ENCODE results near the gene CPNE4. TPM values are rescaled to one million over a fixed set of nuclear protein-coding genes. Genes with fewer than 3 reads are reported as not detected.
A peak's percentile ranks its signal among the peaks of the same experiment; 100 is the strongest.

The CPNE4 gene
- total RNA-seq, 1 experiment from 2014 or later, result 0.41 TPM

DNA sequence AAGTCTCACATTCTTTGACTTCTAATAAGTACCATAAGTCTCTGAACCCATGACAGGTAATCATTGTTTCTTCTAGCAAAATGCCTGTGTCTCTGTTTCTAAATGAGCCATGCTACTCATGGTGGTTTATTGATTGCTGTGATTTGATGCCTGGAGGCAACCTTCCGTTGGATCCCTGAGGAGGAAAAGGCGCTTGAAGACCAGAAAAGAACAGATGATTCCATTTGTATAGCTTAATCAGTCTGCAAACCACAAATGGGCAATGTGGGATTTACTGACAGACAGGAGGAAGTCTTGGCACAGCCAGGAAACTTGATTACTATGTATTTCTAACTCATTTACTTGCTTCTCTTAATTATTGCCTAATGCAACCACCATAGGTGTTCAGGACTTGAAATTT lies 428.9 kb downstream of the CPNE4 start:
- Mint-ChIP-seq H3K36me3 (ENCODE audit: insufficient read depth, unreplicated experiment) (no peaks in the 10 kb centered on the region), H3K4me1 (ENCODE audit: low read depth, unreplicated experiment) (no peaks in the 10 kb centered on the region), H3K4me3 (ENCODE audit: unreplicated experiment) (no peak overlapping the region), H3K27me3 (ENCODE audit: insufficient read depth, unreplicated experiment) (peaks cover 17% of the 10 kb centered on the region), H3K9me3 (ENCODE audit: unreplicated experiment) (no peaks in the 10 kb centered on the region), H3K27ac (ENCODE audit: unreplicated experiment) (no peak overlapping the region)
- H3K27me3 ChIP-seq (replicated peaks; ENCODE audit: control insufficient read depth, insufficient read depth, low read length), result no peaks in the 10 kb centered on the region
- no peak for DNase-seq
- POLR2A ChIA-PET, result no interaction called here
- CTCF ChIA-PET, result no interaction called here
- TF ChIP-seq, protein P1, sequence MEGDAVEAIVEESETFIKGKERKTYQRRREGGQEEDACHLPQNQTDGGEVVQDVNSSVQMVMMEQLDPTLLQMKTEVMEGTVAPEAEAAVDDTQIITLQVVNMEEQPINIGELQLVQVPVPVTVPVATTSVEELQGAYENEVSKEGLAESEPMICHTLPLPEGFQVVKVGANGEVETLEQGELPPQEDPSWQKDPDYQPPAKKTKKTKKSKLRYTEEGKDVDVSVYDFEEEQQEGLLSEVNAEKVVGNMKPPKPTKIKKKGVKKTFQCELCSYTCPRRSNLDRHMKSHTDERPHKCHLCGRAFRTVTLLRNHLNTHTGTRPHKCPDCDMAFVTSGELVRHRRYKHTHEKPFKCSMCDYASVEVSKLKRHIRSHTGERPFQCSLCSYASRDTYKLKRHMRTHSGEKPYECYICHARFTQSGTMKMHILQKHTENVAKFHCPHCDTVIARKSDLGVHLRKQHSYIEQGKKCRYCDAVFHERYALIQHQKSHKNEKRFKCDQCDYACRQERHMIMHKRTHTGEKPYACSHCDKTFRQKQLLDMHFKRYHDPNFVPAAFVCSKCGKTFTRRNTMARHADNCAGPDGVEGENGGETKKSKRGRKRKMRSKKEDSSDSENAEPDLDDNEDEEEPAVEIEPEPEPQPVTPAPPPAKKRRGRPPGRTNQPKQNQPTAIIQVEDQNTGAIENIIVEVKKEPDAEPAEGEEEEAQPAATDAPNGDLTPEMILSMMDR (IDR thresholded peaks at IDR 0.05; ENCODE audit: insufficient read depth in 1 of 2, low read depth in 1 of 2, low read length in 1 of 2, severe bottlenecking in 1 of 2, unreplicated experiment in 1 of 2), result no peak
- no TSS peak for BruUV-seq (replicated peaks)
- no peak overlapping the region for H3K4me3 ChIP-seq (ENCODE audit: low read depth, low read length)
- H3K9me3 ChIP-seq, result no peaks in the 10 kb centered on the region
- no peaks in the 10 kb centered on the region for H3K36me3 ChIP-seq (ENCODE audit: control insufficient read depth, insufficient read depth, low read length)
- peaks cover 13% of the 10 kb centered on the region; the same call in 1 of the 2 replicates for H3K4me1 ChIP-seq
- intact Hi-C loops (cut with micrococcal nuclease; ENCODE audit: unreplicated experiment), result no loop called here

DNA sequence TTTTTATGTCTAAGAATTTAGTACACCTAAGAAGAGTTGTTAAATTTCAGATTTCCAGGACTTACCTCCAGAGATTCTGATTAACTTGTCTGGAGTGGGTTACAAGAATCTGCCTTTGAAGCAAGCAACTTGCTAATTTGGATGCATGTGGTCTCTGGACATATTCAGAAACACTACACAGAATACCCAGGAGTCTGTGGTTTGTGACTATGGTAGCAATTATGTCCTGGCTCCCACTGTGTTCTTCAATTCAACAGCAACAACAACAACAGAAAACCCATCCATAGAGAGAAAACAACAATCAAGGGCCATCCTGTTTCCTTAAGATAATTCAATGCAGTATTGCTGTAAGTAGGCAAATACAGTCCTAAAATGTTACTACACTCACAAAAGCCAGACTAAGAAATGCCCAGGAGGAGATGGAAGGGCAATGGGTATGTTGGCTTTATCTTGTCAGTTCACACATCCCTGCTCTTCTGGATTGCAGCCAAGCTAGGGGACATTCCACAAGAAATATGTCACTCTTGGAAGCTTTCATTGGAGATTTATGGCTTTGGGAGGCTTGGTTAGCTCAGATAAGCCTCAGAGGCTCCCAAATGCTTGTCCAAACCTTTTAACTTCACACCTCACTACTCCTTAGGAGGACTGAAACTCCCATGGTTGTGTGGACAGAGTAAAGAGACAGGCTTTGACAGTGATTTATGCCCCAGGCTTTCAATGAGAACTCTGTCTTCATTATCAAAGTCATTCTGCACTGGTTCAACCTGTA lies 432.6 kb downstream of the CPNE4 start:
- peaks cover 7% of the 10 kb centered on the region for H3K4me1 Mint-ChIP-seq (ENCODE audit: low read depth, unreplicated experiment)
- DNase-seq, result peak; percentile 16 to 32
- H3K36me3 Mint-ChIP-seq (ENCODE audit: insufficient read depth, unreplicated experiment), result no peaks in the 10 kb centered on the region
- H3K4me3 Mint-ChIP-seq (ENCODE audit: unreplicated experiment), result no peak overlapping the region
- H3K36me3 ChIP-seq (ENCODE audit: control insufficient read depth, insufficient read depth, low read length), result no peaks in the 10 kb centered on the region
- no peak overlapping the region for H3K4me3 ChIP-seq (ENCODE audit: low read depth, low read length)
- POLR2A ChIA-PET, result no interaction called here
- intact Hi-C loops (cut with micrococcal nuclease; ENCODE audit: unreplicated experiment), result no loop called here
- peaks cover 13% of the 10 kb centered on the region; the same call in 1 of the 2 replicates for H3K4me1 ChIP-seq
- no peaks in the 10 kb centered on the region for H3K9me3 ChIP-seq
- H3K27me3 Mint-ChIP-seq (ENCODE audit: insufficient read depth, unreplicated experiment), result peaks cover 9% of the 10 kb centered on the region
- no peaks in the 10 kb centered on the region for H3K9me3 Mint-ChIP-seq (ENCODE audit: unreplicated experiment)
- no peaks in the 10 kb centered on the region for H3K27me3 ChIP-seq (replicated peaks; ENCODE audit: control insufficient read depth, insufficient read depth, low read length)
- CTCF ChIA-PET, result no interaction called here
- TF ChIP-seq, protein P1 (IDR thresholded peaks at IDR 0.05; ENCODE audit: insufficient read depth in 1 of 2, low read depth in 1 of 2, low read length in 1 of 2, severe bottlenecking in 1 of 2, unreplicated experiment in 1 of 2), result no peak
- no peak overlapping the region for H3K27ac Mint-ChIP-seq (ENCODE audit: unreplicated experiment)
- no TSS peak for BruUV-seq (replicated peaks)

DNA sequence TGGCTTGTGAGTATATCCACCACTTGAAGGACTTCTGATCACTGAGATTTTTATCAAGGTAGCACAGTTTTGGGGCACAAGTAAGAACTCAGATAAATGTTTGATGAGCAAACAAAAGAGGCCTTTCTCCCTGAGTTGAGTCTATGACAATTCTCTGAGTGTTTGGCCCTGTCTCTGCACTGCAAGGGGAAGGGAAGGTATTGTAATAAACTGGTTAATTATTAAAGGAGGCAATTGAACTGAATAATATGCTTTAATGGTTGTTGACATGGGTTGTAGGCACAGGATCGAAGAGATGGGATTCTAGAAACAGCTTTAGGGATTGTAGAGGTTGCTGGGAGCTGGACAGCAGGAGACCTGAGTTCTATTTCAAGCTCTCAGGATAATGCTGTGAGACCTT lies 437.0 kb downstream of the CPNE4 start:
- Mint-ChIP-seq H3K27ac (ENCODE audit: unreplicated experiment) (no peak overlapping the region), H3K4me1 (ENCODE audit: low read depth, unreplicated experiment) (peaks cover 7% of the 10 kb centered on the region), H3K4me3 (ENCODE audit: unreplicated experiment) (no peak overlapping the region), H3K9me3 (ENCODE audit: unreplicated experiment) (no peaks in the 10 kb centered on the region), H3K36me3 (ENCODE audit: insufficient read depth, unreplicated experiment) (no peaks in the 10 kb centered on the region), H3K27me3 (ENCODE audit: insufficient read depth, unreplicated experiment) (no peaks in the 10 kb centered on the region)
- ChIA-PET POLR2A (no interaction called here), CTCF (no interaction called here)
- intact Hi-C loops (cut with micrococcal nuclease; ENCODE audit: unreplicated experiment), result no loop called here
- Histone ChIP-seq H3K9me3 (no peaks in the 10 kb centered on the region), H3K27me3 (replicated peaks; ENCODE audit: control insufficient read depth, insufficient read depth, low read length) (no peaks in the 10 kb centered on the region), H3K4me1 (peaks cover 13% of the 10 kb centered on the region; the same call in 1 of the 2 replicates), H3K4me3 (ENCODE audit: low read depth, low read length) (no peak overlapping the region), H3K36me3 (ENCODE audit: control insufficient read depth, insufficient read depth, low read length) (no peaks in the 10 kb centered on the region)
- BruUV-seq (replicated peaks), result no TSS peak
- TF ChIP-seq, protein P1 (IDR thresholded peaks at IDR 0.05; ENCODE audit: insufficient read depth in 1 of 2, low read depth in 1 of 2, low read length in 1 of 2, severe bottlenecking in 1 of 2, unreplicated experiment in 1 of 2), result no peak
- DNase-seq, result no peak
